Measurements from ENCODE around the gene HDAC7. TPM values are rescaled to one million over a fixed set of nuclear protein-coding genes. Genes with fewer than 3 reads are reported as not detected.

The HDAC7 gene
- total and polyA plus RNA-seq, 2 experiments from 2014 or later, result 41.3 to 60.1 TPM

DNA sequence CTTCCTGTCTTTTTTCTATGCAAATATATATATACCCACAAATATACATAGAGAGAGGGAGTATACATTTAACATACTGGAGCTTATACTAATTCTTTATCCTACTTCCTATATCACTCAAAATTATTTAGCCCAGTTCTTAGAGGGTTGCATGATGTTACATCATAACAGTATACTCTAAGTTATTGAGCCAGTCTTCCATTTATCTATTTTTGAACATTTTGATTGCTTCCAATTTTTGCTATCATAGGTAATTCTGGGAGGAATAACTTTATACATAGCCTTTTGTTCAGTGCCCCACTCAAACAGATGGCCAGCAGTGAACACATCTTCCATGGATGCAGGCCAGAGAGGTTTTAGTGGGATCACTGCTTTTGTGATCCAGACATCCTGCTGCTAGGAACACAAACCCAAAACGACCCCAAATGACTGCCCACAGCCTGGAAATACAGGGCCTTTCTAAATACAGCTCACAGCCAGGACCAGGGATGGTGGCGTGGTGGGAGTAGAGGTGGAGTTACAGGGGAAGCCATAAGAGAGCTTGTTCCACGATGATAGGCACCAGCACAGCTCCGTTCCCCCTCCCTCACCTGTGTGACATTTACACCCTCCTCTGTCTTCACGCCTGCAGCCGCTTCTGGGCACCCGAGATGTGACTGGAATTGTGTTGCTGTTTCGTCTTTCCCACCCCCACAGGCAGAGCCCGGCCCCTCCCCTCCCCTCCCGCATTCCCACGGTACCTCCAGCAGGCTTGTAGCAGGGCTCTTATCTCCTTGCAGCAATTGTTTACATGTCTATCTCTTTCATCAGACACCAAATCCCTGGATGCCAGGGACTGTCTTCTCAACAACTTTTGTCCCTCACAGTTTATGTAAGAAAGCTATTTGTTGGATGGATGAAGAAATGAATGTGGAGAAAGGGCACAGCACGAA lies 30.7 kb upstream of the HDAC7 start:
- peak; percentile 43 for ATAC-seq

More for the DNA sequence above, 30.7 kb upstream of the HDAC7 start:
- Histone ChIP-seq H3K27me3 (ENCODE audit: insufficient read depth) (no peaks in the 10 kb centered on the region), H3K27ac (ENCODE audit: low read depth) (no peak overlapping the region), H3K79me2 (replicated peaks; ENCODE audit: insufficient read depth) (no peaks in the 10 kb centered on the region), H3K4me2 (no peak overlapping the region), H3K36me3 (ENCODE audit: insufficient read depth) (no peaks in the 10 kb centered on the region), H2AFZ (0 out of 2 replicates have a peak overlapping the region, but pooled peaks have one; percentile 53), H4K20me1 (replicated peaks; ENCODE audit: insufficient read depth) (no peaks in the 10 kb centered on the region; the same call in none of the 2 replicates), H3K9me2 (ENCODE audit: insufficient read depth) (peaks cover 3% of the 10 kb centered on the region), H3K4me3 (no peak overlapping the region), H3K4me1 (ENCODE audit: insufficient read depth) (no peaks in the 10 kb centered on the region), H3F3A (replicated peaks; ENCODE audit: low read depth) (no peaks in the 10 kb centered on the region)
- no peaks in the 10 kb centered on the region; the same call in 2 of the 3 replicates for H3K36me3 Mint-ChIP-seq (ENCODE audit: low read depth)
- H3K4me3 Mint-ChIP-seq, result peak overlapping the region; percentile 5; the same call in 1 of the 3 replicates
- no peaks in the 10 kb centered on the region for H3K9me3 Mint-ChIP-seq
- no peak overlapping the region for H3K27ac Mint-ChIP-seq
- peaks cover 11% of the 10 kb centered on the region for H3K27me3 Mint-ChIP-seq (ENCODE audit: insufficient read depth, low read depth, poor library complexity)
- peak; percentile 32 for DNase-seq (ENCODE audit: low spot score)
- H3K4me1 Mint-ChIP-seq, result peaks cover 25% of the 10 kb centered on the region
- TF ChIP-seq ZNF331 (CRISPR knock-in tag; IDR thresholded peaks at IDR 0.05; ENCODE audit: low read depth), result no peak
- TF ChIP-seq POLR2AphosphoS5 (IDR thresholded peaks at IDR 0.05; ENCODE audit: low read depth), result no peak
- no peak for TF ChIP-seq CREB1 (CRISPR knock-in tag; IDR thresholded peaks at IDR 0.05; ENCODE audit: low read depth)
- no peak for TF ChIP-seq EZH2phosphoT487 (IDR thresholded peaks at IDR 0.05; ENCODE audit: unreplicated experiment)
- no peak for TF ChIP-seq EZH2 (IDR thresholded peaks at IDR 0.05; ENCODE audit: low read depth, unreplicated experiment)
- TF ChIP-seq, protein P1, sequence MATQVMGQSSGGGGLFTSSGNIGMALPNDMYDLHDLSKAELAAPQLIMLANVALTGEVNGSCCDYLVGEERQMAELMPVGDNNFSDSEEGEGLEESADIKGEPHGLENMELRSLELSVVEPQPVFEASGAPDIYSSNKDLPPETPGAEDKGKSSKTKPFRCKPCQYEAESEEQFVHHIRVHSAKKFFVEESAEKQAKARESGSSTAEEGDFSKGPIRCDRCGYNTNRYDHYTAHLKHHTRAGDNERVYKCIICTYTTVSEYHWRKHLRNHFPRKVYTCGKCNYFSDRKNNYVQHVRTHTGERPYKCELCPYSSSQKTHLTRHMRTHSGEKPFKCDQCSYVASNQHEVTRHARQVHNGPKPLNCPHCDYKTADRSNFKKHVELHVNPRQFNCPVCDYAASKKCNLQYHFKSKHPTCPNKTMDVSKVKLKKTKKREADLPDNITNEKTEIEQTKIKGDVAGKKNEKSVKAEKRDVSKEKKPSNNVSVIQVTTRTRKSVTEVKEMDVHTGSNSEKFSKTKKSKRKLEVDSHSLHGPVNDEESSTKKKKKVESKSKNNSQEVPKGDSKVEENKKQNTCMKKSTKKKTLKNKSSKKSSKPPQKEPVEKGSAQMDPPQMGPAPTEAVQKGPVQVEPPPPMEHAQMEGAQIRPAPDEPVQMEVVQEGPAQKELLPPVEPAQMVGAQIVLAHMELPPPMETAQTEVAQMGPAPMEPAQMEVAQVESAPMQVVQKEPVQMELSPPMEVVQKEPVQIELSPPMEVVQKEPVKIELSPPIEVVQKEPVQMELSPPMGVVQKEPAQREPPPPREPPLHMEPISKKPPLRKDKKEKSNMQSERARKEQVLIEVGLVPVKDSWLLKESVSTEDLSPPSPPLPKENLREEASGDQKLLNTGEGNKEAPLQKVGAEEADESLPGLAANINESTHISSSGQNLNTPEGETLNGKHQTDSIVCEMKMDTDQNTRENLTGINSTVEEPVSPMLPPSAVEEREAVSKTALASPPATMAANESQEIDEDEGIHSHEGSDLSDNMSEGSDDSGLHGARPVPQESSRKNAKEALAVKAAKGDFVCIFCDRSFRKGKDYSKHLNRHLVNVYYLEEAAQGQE (IDR thresholded peaks at IDR 0.05; ENCODE audit: unreplicated experiment), result no peak
- no peak for TF ChIP-seq NANOG (IDR thresholded peaks at IDR 0.05; ENCODE audit: borderline replicate concordance)
- TF ChIP-seq, protein P2, sequence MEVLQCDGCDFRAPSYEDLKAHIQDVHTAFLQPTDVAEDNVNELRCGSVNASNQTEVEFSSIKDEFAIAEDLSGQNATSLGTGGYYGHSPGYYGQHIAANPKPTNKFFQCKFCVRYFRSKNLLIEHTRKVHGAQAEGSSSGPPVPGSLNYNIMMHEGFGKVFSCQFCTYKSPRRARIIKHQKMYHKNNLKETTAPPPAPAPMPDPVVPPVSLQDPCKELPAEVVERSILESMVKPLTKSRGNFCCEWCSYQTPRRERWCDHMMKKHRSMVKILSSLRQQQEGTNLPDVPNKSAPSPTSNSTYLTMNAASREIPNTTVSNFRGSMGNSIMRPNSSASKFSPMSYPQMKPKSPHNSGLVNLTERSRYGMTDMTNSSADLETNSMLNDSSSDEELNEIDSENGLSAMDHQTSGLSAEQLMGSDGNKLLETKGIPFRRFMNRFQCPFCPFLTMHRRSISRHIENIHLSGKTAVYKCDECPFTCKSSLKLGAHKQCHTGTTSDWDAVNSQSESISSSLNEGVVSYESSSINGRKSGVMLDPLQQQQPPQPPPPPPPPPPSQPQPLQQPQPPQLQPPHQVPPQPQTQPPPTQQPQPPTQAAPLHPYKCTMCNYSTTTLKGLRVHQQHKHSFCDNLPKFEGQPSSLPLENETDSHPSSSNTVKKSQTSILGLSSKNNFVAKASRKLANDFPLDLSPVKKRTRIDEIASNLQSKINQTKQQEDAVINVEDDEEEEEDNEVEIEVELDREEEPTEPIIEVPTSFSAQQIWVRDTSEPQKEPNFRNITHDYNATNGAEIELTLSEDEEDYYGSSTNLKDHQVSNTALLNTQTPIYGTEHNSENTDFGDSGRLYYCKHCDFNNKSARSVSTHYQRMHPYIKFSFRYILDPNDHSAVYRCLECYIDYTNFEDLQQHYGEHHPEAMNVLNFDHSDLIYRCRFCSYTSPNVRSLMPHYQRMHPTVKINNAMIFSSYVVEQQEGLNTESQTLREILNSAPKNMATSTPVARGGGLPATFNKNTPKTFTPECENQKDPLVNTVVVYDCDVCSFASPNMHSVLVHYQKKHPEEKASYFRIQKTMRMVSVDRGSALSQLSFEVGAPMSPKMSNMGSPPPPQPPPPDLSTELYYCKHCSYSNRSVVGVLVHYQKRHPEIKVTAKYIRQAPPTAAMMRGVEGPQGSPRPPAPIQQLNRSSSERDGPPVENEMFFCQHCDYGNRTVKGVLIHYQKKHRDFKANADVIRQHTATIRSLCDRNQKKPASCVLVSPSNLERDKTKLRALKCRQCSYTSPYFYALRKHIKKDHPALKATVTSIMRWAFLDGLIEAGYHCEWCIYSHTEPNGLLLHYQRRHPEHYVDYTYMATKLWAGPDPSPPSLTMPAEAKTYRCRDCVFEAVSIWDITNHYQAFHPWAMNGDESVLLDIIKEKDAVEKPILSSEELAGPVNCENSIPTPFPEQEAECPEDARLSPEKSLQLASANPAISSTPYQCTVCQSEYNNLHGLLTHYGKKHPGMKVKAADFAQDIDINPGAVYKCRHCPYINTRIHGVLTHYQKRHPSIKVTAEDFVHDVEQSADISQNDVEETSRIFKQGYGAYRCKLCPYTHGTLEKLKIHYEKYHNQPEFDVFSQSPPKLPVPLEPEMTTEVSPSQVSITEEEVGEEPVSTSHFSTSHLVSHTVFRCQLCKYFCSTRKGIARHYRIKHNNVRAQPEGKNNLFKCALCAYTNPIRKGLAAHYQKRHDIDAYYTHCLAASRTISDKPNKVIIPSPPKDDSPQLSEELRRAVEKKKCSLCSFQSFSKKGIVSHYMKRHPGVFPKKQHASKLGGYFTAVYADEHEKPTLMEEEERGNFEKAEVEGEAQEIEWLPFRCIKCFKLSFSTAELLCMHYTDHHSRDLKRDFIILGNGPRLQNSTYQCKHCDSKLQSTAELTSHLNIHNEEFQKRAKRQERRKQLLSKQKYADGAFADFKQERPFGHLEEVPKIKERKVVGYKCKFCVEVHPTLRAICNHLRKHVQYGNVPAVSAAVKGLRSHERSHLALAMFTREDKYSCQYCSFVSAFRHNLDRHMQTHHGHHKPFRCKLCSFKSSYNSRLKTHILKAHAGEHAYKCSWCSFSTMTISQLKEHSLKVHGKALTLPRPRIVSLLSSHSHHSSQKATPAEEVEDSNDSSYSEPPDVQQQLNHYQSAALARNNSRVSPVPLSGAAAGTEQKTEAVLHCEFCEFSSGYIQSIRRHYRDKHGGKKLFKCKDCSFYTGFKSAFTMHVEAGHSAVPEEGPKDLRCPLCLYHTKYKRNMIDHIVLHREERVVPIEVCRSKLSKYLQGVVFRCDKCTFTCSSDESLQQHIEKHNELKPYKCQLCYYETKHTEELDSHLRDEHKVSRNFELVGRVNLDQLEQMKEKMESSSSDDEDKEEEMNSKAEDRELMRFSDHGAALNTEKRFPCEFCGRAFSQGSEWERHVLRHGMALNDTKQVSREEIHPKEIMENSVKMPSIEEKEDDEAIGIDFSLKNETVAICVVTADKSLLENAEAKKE (CRISPR knock-in tag; IDR thresholded peaks at IDR 0.05), result no peak
- TF ChIP-seq, protein P3, sequence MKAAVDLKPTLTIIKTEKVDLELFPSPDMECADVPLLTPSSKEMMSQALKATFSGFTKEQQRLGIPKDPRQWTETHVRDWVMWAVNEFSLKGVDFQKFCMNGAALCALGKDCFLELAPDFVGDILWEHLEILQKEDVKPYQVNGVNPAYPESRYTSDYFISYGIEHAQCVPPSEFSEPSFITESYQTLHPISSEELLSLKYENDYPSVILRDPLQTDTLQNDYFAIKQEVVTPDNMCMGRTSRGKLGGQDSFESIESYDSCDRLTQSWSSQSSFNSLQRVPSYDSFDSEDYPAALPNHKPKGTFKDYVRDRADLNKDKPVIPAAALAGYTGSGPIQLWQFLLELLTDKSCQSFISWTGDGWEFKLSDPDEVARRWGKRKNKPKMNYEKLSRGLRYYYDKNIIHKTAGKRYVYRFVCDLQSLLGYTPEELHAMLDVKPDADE (IDR thresholded peaks at IDR 0.05), result no peak
- TF ChIP-seq, protein P4, sequence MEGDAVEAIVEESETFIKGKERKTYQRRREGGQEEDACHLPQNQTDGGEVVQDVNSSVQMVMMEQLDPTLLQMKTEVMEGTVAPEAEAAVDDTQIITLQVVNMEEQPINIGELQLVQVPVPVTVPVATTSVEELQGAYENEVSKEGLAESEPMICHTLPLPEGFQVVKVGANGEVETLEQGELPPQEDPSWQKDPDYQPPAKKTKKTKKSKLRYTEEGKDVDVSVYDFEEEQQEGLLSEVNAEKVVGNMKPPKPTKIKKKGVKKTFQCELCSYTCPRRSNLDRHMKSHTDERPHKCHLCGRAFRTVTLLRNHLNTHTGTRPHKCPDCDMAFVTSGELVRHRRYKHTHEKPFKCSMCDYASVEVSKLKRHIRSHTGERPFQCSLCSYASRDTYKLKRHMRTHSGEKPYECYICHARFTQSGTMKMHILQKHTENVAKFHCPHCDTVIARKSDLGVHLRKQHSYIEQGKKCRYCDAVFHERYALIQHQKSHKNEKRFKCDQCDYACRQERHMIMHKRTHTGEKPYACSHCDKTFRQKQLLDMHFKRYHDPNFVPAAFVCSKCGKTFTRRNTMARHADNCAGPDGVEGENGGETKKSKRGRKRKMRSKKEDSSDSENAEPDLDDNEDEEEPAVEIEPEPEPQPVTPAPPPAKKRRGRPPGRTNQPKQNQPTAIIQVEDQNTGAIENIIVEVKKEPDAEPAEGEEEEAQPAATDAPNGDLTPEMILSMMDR (conservative IDR thresholded peaks at IDR 0.05; ENCODE audit: low read depth in 2 of 2), result no peak
- no peak for TF ChIP-seq STAT1 (IDR thresholded peaks at IDR 0.05; ENCODE audit: unreplicated experiment)
- TF ChIP-seq ZNF114 (CRISPR knock-in tag; IDR thresholded peaks at IDR 0.05), result no peak
- TF ChIP-seq JUNB (IDR thresholded peaks at IDR 0.05; ENCODE audit: unreplicated experiment), result no peak

Data from GM23338 (cell line).